ENCODE data around the gene ZHX3. TPM values are rescaled to one million over a fixed set of nuclear protein-coding genes. Genes with fewer than 3 reads are reported as not detected.

Gene ZHX3
- total and polyA plus RNA-seq, 9 of the 15 experiments (the other 6 are each of a cell fraction or from before 2014, with no cell fraction given): 0.80 to 14.6 (median 4.9) TPM

GRCh38 chr20:41173161-41173721 lies 144.3 kb downstream of the ZHX3 start:
- Histone ChIP-seq H3K27ac (ENCODE audit: extremely low read depth, low read depth, low read length) (no peak overlapping the region), H3K4me3 (no peak overlapping the region), H3K27me3 (ENCODE audit: control insufficient read depth in 2 of 2, insufficient read depth in 2 of 2, low read length in 2 of 2) (no peaks in the 10 kb centered on the region), H3K9ac (ENCODE audit: insufficient read depth in 1 of 2, low read depth in 2 of 2, low read length in 2 of 2) (no peak overlapping the region), H3K4me1 (replicated peaks in 1 of 2; ENCODE audit: control insufficient read depth in 2 of 2, insufficient read depth in 2 of 2, low read length in 2 of 2) (no peaks in the 10 kb centered on the region), H3K36me3 (ENCODE audit: control insufficient read depth, insufficient read depth, low read length) (peaks cover 79% of the 10 kb centered on the region; the same call in 2 of the 3 replicates), H3K79me2 (ENCODE audit: control insufficient read depth, insufficient read depth, low read length) (no peaks in the 10 kb centered on the region), H4K20me1 (replicated peaks; ENCODE audit: control insufficient read depth, insufficient read depth, low read length) (peaks cover 12% of the 10 kb centered on the region; the same call in 1 of the 2 replicates), H3K4me2 (ENCODE audit: insufficient read depth, low read length) (no peak overlapping the region), H2AFZ (ENCODE audit: low read depth, low read length) (no peak overlapping the region), H3K9me1 (ENCODE audit: control insufficient read depth, insufficient read depth, low read length) (no peaks in the 10 kb centered on the region), H3K9me3 (replicated peaks; ENCODE audit: control insufficient read depth, insufficient read depth, low read depth, low read length) (no peaks in the 10 kb centered on the region)
- in situ Hi-C loops (cut with MboI): no loop called here
- WGBS (ENCODE audit: insufficient coverage, low coverage, missing lambda C conversion rate): 3% methylated on average over 9 of the region's 9 CpGs
- POLR2A ChIA-PET: interaction anchor here (0.6 to 0.7 kb wide), 3 partner anchors 58 to 282 kb away, joined by 3 to 4 read pairs (median 3); no protein-coding TSS in a partner anchor
- ATAC-seq (peak; percentile 98), DNase-seq (ENCODE audit: extremely low read depth in 1 of 4, low spot score in 3 of 4) (peak; percentile 78 to 82 (median 79)), FAIRE-seq (peak; percentile 85)
- intact Hi-C loops (cut with micrococcal nuclease): loop anchor here (1.0 kb wide), 2 partner anchors 59 to 167 kb away; partner anchors contain the start of gene LPIN3
- no TSS peak for BruUV-seq (replicated peaks)
- CTCF ChIA-PET (ENCODE audit: low intra/inter-chr PET ratio): interaction anchor here (0.7 to 3.0 kb wide), 7 partner anchors 59 to 166 kb away, joined by 3 to 50 read pairs (median 3); partner anchors contain the start of gene LPIN3
- TF ChIP-seq TFAP4 (CRISPR knock-in tag; IDR thresholded peaks at IDR 0.05; ENCODE audit: borderline replicate concordance) (peak; percentile 26; the same call in 1 of the 2 replicates), REST (IDR thresholded peaks at IDR 0.05; ENCODE audit: borderline replicate concordance) (peak; percentile 85), REST (CRISPR knock-in tag; IDR thresholded peaks at IDR 0.05; ENCODE audit: low read depth) (no peak), SMC3 (conservative IDR thresholded peaks at IDR 0.05; ENCODE audit: insufficient read depth, low read depth, low read length) (peak; percentile 95), CC2D1A (IDR thresholded peaks at IDR 0.05) (peak; percentile 45; the same call in 1 of the 2 replicates), ZNF512 (tag; IDR thresholded peaks at IDR 0.05) (no peak), MAZ (CRISPR knock-in tag; conservative IDR thresholded peaks at IDR 0.05 in 1 of 2, IDR thresholded peaks at IDR 0.05 in 1 of 2) (0 out of 4 replicates have a peak, but pooled peaks of 1 of the 2 experiments have one; percentile 30)
- TF ChIP-seq, protein P1, sequence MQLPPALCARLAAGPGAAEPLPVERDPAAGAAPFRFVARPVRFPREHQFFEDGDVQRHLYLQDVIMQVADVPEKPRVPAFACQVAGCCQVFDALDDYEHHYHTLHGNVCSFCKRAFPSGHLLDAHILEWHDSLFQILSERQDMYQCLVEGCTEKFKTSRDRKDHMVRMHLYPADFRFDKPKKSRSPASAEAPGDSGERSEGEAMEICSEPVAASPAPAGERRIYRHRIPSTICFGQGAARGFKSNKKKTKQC (CRISPR knock-in tag; IDR thresholded peaks at IDR 0.05): no peak
